ENCODE results near the gene DONSON.
A peak's percentile ranks its signal among the peaks of the same experiment; 100 is the strongest.

Gene DONSON

DNA sequence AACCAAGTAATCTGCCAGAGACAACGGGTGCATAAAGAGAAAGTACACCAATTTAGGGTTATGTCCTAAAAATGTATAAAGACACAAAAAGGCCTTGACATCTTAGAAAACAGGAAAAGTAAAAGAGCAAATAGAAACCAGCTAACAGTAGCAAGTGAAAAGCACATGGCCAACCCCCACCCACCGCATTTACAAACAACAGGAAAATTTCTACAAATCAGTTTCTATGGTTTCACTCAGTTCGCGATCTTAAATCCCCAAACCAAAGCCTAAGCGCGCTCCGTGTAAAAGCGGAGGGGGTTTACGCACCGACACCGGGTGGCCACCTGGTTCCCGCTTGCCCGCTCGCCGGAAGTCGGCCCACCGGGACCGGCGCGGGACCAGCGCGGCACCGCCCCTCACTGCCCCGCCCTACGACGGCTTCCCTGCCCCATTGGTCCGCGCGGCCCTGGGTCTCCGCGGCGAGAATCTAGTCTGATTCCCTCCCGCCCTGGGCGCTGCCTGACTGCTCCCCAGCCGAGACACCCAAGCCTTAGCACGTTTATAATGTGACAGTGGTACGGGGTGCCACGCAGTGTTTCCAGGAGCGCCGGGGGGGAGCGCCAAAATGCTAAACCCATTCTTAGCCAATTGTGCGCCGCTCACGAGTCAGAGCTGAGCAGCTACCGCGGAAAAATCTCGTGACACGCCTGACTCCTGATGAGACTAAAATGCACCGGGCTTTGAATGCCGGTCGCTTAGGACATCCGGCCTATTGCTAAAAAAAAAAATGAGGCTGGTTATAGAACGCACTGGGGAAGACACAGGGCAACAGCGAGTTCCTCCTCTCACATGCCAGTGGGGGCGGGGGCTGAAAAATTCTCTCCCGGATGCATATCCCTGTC, 46.5 kb downstream of the DONSON start, which contains the start of gene GART:
Gene GART (minus strand): TSS at position 362 of the 884 bp plus-strand sequence. CDS start 2,802 bp downstream, outside the sequence.
- DNase-seq (ENCODE audit: low read depth) = peak; percentile 73

DNA sequence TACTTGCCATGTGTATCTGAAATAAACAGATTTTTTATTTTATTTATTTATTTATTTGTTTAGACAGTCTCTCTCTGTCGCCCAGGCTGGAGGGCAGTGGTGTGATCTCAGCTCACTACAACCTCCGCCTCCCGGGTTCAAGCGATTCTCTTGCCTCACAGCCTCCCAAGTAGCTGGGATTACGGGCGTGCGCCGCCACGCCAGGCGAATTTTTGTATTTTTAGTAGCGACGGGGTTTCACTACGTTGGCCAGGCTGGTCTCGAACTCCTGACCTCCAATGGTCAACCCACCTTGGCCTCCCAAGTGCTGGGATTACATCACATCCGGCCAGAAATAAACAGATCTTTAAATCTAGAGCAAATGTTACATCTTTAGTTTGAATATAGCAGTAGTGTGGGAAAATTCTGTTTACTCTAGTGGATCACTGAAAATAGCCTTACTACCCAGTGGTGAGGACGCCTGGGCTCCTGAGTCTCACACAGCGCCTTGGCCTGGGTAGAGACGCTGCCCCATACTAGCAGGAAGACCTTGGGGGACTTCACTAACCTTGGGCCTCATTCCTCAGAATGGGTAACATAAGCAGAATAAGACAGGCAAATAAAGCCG, 47.3 kb downstream of the DONSON start:
- no peak for DNase-seq (ENCODE audit: low read depth)

DNA sequence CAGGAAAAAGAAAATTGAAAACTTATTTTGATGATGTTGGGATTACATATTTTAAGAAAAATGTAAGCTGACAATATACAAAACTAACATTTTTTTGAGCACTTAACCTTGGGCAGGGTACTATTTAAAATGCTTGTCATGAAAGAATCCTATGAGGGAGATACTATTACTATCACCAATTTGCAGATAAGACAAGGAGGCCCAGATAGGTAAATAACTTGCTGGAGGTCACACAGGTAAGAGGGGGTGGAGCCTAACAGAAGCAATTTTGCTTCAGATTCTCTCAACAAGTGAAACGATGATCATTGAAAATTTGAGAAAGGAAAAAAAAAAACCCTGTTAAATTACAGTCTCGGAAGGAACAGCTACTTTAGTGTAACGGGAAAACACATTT, 47.8 kb downstream of the DONSON start:
- DNase-seq (ENCODE audit: low read depth) = no peak

DNA sequence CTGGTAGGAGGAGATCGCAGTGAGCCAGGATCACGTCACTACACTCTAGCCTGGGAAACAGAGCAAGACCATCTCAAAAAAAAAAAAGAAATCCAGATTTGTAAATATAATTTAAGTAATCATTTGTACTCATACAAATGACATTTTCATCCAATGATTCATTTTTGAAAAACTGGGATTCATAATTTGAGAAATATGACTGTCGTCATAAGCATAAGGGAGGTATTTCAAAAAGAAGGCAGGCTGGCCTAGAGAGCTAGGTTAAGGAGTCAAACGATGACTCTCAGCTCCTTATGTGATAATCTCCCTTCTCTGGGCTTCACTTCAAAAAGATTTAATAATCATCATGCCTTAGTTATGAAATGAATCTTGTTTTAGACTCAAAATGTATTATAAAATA, 48.9 kb downstream of the DONSON start:
- no peak for DNase-seq (ENCODE audit: low read depth)

DNA sequence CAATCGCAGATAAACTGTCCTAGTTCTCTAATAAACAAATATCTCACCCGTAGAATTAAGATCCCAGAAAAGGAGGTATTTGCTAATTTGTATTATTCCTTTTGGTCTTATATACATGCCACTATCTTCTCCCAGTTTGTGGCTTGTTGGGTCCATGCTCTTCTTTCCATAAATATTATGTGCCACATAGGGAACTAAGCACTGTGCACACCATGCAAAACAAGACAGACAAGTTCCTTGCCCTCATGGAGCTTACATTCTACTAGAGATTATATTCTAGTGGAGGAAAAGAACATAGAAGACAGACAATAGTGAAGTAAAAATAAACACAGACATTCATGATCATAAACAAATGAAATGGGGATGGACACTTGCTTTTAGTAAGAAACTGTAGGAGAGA, 51.3 kb downstream of the DONSON start:
- DNase-seq (ENCODE audit: low read depth) = no peak

DNA sequence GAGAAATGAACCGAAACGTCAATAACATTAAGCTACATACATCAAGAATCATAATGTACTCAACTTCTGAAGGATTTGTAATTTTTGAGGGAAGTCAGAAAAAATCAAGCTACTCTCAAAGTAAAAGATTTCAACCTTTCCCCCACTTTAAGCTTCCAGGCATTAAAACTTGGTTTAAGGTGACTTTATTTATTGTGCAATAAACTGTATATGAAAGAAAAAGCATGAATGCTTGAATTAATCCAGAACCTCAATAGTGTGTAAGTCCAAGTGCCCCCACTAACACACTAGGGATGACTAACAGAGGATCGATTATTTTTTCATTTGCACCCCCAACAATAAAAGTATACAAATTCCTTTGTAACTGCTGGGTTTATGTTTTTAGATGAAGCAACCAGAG, 57.5 kb downstream of the DONSON start:
- no peak for DNase-seq (ENCODE audit: low read depth)
